Activated CD4-positive, alpha-beta T cell treated with anti-CD3 and anti-CD28 coated beads for 1 hour (primary cell): ENCODE data around the gene PDK2.

Experiments
- DNase-seq: peaks from one replicate; pipeline ENCODE4 v3.0.0-alpha.2; 2020

The PDK2 gene

GRCh38 chr17:50120475-50121253 is 25.5 kb downstream of the PDK2 start:
- no peak for DNase-seq

- DNase-seq = no peak
Measured at GRCh38 chr17:50122945-50123344, 27.8 kb downstream of the PDK2 start.

GRCh38 chr17:50123649-50124349 is 28.6 kb downstream of the PDK2 start:
- DNase-seq = no peak

- DNase-seq = no peak
Measured at GRCh38 chr17:50125420-50125997, 30.4 kb downstream of the PDK2 start.

- DNase-seq = no peak
Measured at GRCh38 chr17:50127697-50128361, 32.7 kb downstream of the PDK2 start.

GRCh38 chr17:50128441-50129352 is 33.5 kb downstream of the PDK2 start:
- DNase-seq = no peak

- no peak for DNase-seq
Measured at GRCh38 chr17:50129353-50129727, 34.2 kb downstream of the PDK2 start.

- no peak for DNase-seq
Measured at GRCh38 chr17:50129728-50130558, 34.8 kb downstream of the PDK2 start, which contains the start of gene SAMD14. Gene SAMD14, minus strand, starts transcription at chr17:50130160. Its CDS starts 5,201 bp downstream, at chr17:50124959.

GRCh38 chr17:50130559-50131305 is 35.6 kb downstream of the PDK2 start:
- no peak for DNase-seq

GRCh38 chr17:50132104-50132794 is 37.1 kb downstream of the PDK2 start:
- no peak for DNase-seq

GRCh38 chr17:50133028-50133768 is 38.0 kb downstream of the PDK2 start:
- no peak for DNase-seq

GRCh38 chr17:50133769-50134099 is 38.6 kb downstream of the PDK2 start:
- no peak for DNase-seq

- DNase-seq = no peak
Measured at GRCh38 chr17:50134206-50135110, 39.3 kb downstream of the PDK2 start.

GRCh38 chr17:50135316-50136095 is 40.4 kb downstream of the PDK2 start:
- no peak for DNase-seq

GRCh38 chr17:50136096-50136687 is 41.0 kb downstream of the PDK2 start:
- no peak for DNase-seq

GRCh38 chr17:50137042-50137441 is 41.9 kb downstream of the PDK2 start:
- DNase-seq = no peak

- DNase-seq = no peak
Measured at GRCh38 chr17:50139185-50139783, 44.1 kb downstream of the PDK2 start.
